HG03039 (cell line): ENCODE measurements around the gene ENTPD7.
"Not testable (repeated sequence)": the region's sequence is repeated elsewhere in the genome, so short reads cannot be mapped to it uniquely, and the experiment has no call there.

Experiments
- ATAC-seq: cut with Tn5 transposase; IDR thresholded peaks from one replicate; pipeline ENCODE4 v1.9.1; 2021; ENCODE audit warnings: mild to moderate bottlenecking, moderate library complexity; ENCODE audit not compliant: unreplicated experiment

ENTPD7 gene

DNA sequence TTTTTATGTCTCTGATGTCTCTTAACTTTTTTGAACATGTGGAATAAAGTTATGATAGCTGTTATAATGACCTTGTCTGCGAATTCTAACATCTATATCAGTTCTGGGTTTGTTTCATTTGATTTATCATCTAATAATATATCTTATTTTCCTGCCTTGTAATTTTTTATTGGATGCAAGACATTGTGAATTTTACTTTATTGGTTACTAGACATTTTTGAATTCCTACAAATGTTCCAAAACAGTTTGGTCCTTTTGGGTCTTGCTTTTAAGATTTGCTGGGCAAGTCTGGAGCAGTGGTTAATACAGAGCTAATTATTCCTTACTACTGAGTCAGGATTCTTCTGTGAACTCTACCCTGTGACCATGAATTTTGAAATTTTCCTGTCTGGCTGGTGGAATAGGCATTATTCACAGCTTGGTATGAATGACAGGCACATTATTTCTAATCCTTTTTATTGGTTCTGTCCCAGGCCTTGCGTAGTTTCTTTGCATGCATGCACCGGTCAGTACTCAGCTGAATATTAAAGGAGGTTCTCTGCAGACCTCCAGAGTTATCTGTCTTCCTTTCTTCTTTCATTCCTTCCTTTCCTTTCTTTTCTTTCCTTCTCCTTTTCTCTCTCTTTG, 81.7 kb downstream of the ENTPD7 start:
- ATAC-seq, result no peak

GRCh38 chr10:99742254-99742653, 82.9 kb downstream of the ENTPD7 start:
- no peak for ATAC-seq

- ATAC-seq, result no peak
These were observed 83.4 kb downstream of the ENTPD7 start for GRCh38 chr10:99742701-99743100.

- ATAC-seq, result no peak
These were observed 84.5 kb downstream of the ENTPD7 start for GRCh38 chr10:99743841-99744240.

DNA sequence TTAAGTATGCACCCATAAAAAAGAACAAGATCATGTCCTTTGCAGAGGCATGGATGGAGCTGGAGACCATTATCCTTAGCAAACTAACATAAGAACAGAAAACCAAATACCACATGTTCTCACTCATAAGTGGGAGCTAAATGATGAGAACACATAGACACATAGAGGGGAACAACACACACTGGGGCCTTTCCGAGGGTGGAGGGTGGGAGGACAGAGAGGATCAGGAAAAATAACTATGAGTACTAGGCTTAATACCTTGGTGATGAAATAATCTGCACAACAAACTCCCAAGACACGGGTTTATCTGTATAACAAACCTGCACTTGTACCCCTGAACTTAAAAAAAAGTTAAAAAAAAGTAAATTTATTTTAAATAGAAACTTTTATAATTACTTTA, 86.9 kb downstream of the ENTPD7 start:
- ATAC-seq, result not testable (repeated sequence)

GRCh38 chr10:99748823-99749451, 89.6 kb downstream of the ENTPD7 start:
- ATAC-seq, result no peak

GRCh38 chr10:99750641-99751040, 91.3 kb downstream of the ENTPD7 start:
- ATAC-seq, result no peak

DNA sequence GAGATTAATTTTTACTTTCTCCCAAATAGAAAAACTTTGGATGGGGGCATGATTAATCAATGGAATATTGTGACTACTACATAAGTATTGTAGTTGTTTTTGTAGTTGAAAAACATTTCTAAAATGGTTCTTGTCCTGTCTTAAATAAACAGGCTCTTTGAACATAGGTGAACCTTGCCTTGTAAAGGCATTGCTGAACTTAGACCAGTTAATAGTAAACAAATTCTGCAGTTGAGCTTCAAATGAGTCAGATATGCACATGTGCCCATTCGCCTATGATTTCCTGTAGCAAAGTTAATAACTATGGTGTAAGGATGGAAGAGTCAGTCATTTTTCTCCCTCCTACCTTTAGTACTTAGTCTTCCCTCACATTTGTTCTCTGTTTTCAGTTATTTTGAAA, 95.4 kb downstream of the ENTPD7 start:
- ATAC-seq, result no peak
